IPS-20b (cell line): ENCODE results near the gene CALM1.

Experiments
- H3K27ac ChIP-seq: one replicate; pipeline ENCODE4 v1.5.1; 2013; ENCODE audit warnings: low read length
- H3K27me3 ChIP-seq: 2 replicates; pipeline ENCODE4 v1.6.1; 2013; ENCODE audit warnings: mild to moderate bottlenecking, low read length, inconsistent platforms; ENCODE audit not compliant: insufficient read depth
- H3K36me3 ChIP-seq: 2 replicates; pipeline ENCODE4 v1.6.1; 2013; ENCODE audit warnings: low read depth, mild to moderate bottlenecking, inconsistent platforms, low read length, moderate library complexity; ENCODE audit not compliant: insufficient read depth
- H3K4me1 ChIP-seq: 2 replicates; pipeline ENCODE4 v1.6.1; 2013; ENCODE audit warnings: mild to moderate bottlenecking, control low read depth, inconsistent platforms, low read length, moderate library complexity; ENCODE audit not compliant: insufficient read depth
- H3K4me3 ChIP-seq: 2 replicates; pipeline ENCODE4 v1.5.1; 2013; ENCODE audit warnings: mild to moderate bottlenecking, low read length, inconsistent platforms
- H3K9ac ChIP-seq: 2 replicates; pipeline ENCODE4 v1.6.1; 2013; ENCODE audit warnings: low read depth, mild to moderate bottlenecking, inconsistent platforms, low read length, moderate library complexity
- H3K9me3 ChIP-seq: 2 replicates; pipeline ENCODE4 v1.6.1; 2013; ENCODE audit warnings: mild to moderate bottlenecking, low read depth, low read length, inconsistent platforms; ENCODE audit not compliant: insufficient read depth

Gene CALM1

GRCh38 chr14:90457186-90457585 is 60.4 kb downstream of the CALM1 start:
- Histone ChIP-seq H3K27me3 (no peaks in the 10 kb centered on the region), H3K36me3 (no peaks in the 10 kb centered on the region), H3K4me3 (no peak overlapping the region), H3K9me3 (no peaks in the 10 kb centered on the region), H3K9ac (no peak overlapping the region), H3K4me1 (no peaks in the 10 kb centered on the region; the same call in 1 of the 2 replicates), H3K27ac (no peak overlapping the region)
